Gastrocnemius medialis (tissue), 4 donors: ENCODE measurements around the gene RBM45. TPM values are rescaled to one million over a fixed set of nuclear protein-coding genes. Genes with fewer than 3 reads are reported as not detected.
A peak's percentile ranks its signal among the peaks of the same experiment; 100 is the strongest.

Experiments
- ATAC-seq, 2 donors: fragments of 150-250 bp; one replicate each; pipeline ENCODE4 v1.9.1; 2016
- DNase-seq, 2 donors: peaks; one replicate each; pipeline ENCODE4 v3.0.0-alpha.2; 2019
- H3K27ac ChIP-seq, 4 donors: fragments of 200-600 bp; sonication (generic); 1 replicate in 1 of 4; 2 replicates in 3 of 4; pipeline ENCODE4 v1.5.1; 2016 to 2018; ENCODE audit warnings: mild to moderate bottlenecking in 2 of 4, moderate library complexity in 1 of 4
- H3K27me3 ChIP-seq, 3 donors: fragments of 200-600 bp; sonication (generic) in 2 of 3; 1 replicate in 1 of 3; 2 replicates in 2 of 3; pipeline versions ENCODE4 v1.5.1 to v1.6.0; 2016 to 2019; ENCODE audit warnings: mild to moderate bottlenecking in 1 of 3, moderate library complexity in 1 of 3
- H3K36me3 ChIP-seq, 2 donors: fragments of 200-600 bp; sonication (generic) in 1 of 2; one replicate each; pipeline ENCODE4 v1.5.1; 2017 to 2018
- H3K4me1 ChIP-seq, 2 donors: fragments of 200-600 bp; sonication (generic) in 1 of 2; one replicate each; pipeline ENCODE4 v1.5.1; 2016 to 2017; ENCODE audit warnings: mild to moderate bottlenecking in 2 of 2
- H3K4me3 ChIP-seq, 4 donors: fragments of 200-600 bp; sonication (generic) in 3 of 4; 1 replicate in 1 of 4; 2 replicates in 3 of 4; pipeline ENCODE4 v1.5.1; 2016 to 2019; ENCODE audit warnings: mild to moderate bottlenecking in 2 of 4
- H3K9me3 ChIP-seq, 3 donors: fragments of 200-600 bp; sonication (generic) in 2 of 3; 1 replicate in 1 of 3; 2 replicates in 2 of 3; pipeline ENCODE4 v1.5.1; 2016 to 2019
- CTCF ChIP-seq, 5 experiments: fragments of 450-650 bp in 3 of 5; fragments of 200-600 bp in 2 of 5; sonication (generic) in 2 of 5; IDR thresholded peaks in 4 of 5; conservative IDR thresholded peaks in 1 of 5; 1 replicate in 4 of 5; 2 replicates in 1 of 5; pipeline ENCODE4 v1.5.1; 2016 to 2019; ENCODE audit warnings: antibody characterized with exemption in 5 of 5, mild to moderate bottlenecking in 3 of 5, moderate library complexity in 3 of 5
- POLR2A ChIP-seq, 2 donors: fragments of 450-650 bp; IDR thresholded peaks; one replicate each; pipeline ENCODE4 v1.6.1; 2017; ENCODE audit warnings: antibody characterized with exemption in 2 of 2, mild to moderate bottlenecking in 2 of 2, moderate library complexity in 2 of 2
- in situ Hi-C, 4 donors: fragments of 200-750 bp; cut with MboI; loops; one replicate each; pipeline versions ENCODE4 v1.15.0 to v1.8.0; 2017; ENCODE audit warnings: low sequenced_read_pairs in 4 of 4
- intact Hi-C: fragments of 100-400 bp; cut with DNase I; formaldehyde crosslinking; loops from one replicate; pipeline ENCODE4 v1.15.1; 2023; ENCODE audit warnings: low total_unique reads
- total RNA-seq, 4 donors: library from RNA; depleted of rRNA; stranded (reverse); fragments of >200 nt; gene quantifications; one replicate each; pipeline versions ENCODE4 v1.1.0 to v1.2.3, GENCODE V29; 2016

Gene RBM45
- total RNA-seq, 4 donors from 2014 or later, result 2.0 to 8.1 (median 5.5) TPM

DNA sequence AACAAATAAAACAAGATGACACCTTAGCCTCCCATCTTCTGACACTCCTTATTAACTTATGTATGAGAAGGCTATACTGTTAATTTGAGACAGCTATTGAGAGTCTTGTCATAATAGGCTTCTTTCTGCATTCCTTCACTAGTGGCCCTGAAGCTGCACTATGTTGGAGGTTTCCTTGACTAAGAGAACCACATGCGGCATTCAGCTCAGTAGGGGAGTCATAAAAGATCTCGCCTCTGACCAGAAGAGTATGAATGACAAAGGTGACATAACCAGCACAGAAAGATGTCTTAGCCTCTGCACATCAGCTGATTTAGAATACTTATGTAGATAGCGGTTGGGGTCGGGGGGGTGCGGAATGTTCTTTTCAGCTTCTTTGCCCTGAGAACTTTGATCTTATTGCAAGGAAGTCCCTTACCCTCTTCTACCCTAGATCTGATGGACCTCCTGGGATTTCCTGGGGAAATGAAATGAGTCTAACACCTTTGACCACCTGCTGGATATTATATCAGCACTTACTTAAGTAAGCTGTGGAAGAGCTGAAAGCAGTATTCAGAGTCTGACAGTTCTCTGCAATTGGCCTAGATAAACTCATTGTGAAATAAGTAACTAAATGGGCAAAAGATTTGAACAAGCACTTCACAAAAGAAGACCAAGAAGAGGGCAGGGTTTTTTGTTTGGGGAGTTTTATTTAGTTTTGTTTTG, 24.2 kb downstream of the RBM45 start:
- intact Hi-C loops (no loop called here), in situ Hi-C loops (loop anchor here (10.0 to 25.0 kb wide), 4 partner anchors 138 to 258 kb away; no protein-coding TSS in a partner anchor)
- Histone ChIP-seq H3K4me3 (no peak overlapping the region), H3K27ac (no peak overlapping the region), H3K36me3 (no peaks in the 10 kb centered on the region), H3K9me3 (no peaks in the 10 kb centered on the region), H3K4me1 (peaks cover 4% of the 10 kb centered on the region in 2 donors), H3K27me3 (no peaks in the 10 kb centered on the region)
- ATAC-seq (no peak), DNase-seq (no peak)
- TF ChIP-seq CTCF (IDR thresholded peaks at IDR 0.05 in 4 of 5, conservative IDR thresholded peaks at IDR 0.05 in 1 of 5) (no peak), POLR2A (IDR thresholded peaks at IDR 0.05) (no peak)

DNA sequence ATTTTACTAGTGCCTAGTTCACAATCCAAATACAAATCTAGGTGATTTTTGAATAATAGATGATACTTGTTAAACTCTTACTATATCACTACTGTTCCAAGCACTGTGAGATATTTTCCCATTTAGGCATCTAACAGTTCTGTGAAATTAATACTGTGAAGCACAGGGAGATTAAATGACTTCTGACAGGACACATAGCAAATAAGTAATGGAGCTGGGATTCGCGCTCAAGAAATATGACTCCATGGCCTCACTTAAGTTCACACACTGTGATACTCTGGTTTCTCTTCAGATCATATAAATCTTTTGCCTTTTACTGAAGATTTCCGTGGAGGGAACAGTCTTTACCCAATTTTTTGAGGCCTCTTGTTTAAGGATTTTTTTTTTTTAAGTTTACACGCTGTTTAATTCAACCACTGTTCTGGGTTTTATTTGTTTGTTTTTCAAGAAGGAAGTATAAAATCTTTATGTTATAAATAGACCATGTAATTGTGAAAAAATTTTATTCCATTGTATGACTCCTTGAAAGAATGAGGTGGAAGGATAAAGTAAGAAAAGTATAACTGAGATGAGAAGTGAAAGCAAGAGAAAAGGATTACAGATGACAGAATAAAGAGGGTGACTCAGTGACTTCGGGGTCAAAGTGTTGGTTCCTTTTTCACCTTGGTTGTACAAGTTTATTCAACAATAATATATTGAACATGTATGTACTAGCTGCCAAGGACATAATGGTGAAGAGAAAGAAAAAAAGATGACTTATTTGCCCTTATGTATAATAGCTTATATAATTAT, 30.2 kb downstream of the RBM45 start:
- no peaks in the 10 kb centered on the region for H3K36me3 ChIP-seq
- in situ Hi-C loops (loop anchor here in 1 of 4 donors (25.0 kb wide), 1 partner anchor 145 kb away; no protein-coding TSS in a partner anchor), intact Hi-C loops (no loop called here)
- DNase-seq (peak in 1 of 2 donors; percentile 27), ATAC-seq (peak; percentile 98 to 100)
- H3K4me3 ChIP-seq, result peak overlapping the region in 1 of 4 donors; percentile 9
- peaks cover 6 to 12% of the 10 kb centered on the region in 2 donors for H3K4me1 ChIP-seq
- no peaks in the 10 kb centered on the region for H3K27me3 ChIP-seq
- no peak for TF ChIP-seq POLR2A (IDR thresholded peaks at IDR 0.05)
- peak overlapping the region in 3 of 4 donors; percentile 42 to 69 (median 57) for H3K27ac ChIP-seq
- no peaks in the 10 kb centered on the region for H3K9me3 ChIP-seq

GRCh38 chr2:178143481-178143880, 31.2 kb downstream of the RBM45 start:
- Histone ChIP-seq H3K9me3 (no peaks in the 10 kb centered on the region), H3K4me1 (peaks cover 6 to 12% of the 10 kb centered on the region in 2 donors), H3K4me3 (no peak overlapping the region), H3K27me3 (no peaks in the 10 kb centered on the region), H3K27ac (no peak overlapping the region), H3K36me3 (no peaks in the 10 kb centered on the region)
- no peak for TF ChIP-seq CTCF (IDR thresholded peaks at IDR 0.05 in 4 of 5, conservative IDR thresholded peaks at IDR 0.05 in 1 of 5)
- ATAC-seq, result no peak
- intact Hi-C loops, result no loop called here
- in situ Hi-C loops, result loop anchor here in 1 of 4 donors (25.0 kb wide), 1 partner anchor 144 kb away; no protein-coding TSS in a partner anchor
- no peak for DNase-seq

- Histone ChIP-seq H3K27me3 (no peaks in the 10 kb centered on the region), H3K36me3 (no peaks in the 10 kb centered on the region), H3K27ac (no peak overlapping the region), H3K9me3 (no peaks in the 10 kb centered on the region), H3K4me3 (no peak overlapping the region), H3K4me1 (peaks cover 3 to 8% of the 10 kb centered on the region in 2 donors)
- in situ Hi-C loops, result no loop called here
- intact Hi-C loops, result no loop called here
- no peak for DNase-seq
- no peak for TF ChIP-seq POLR2A (IDR thresholded peaks at IDR 0.05)
- TF ChIP-seq CTCF (IDR thresholded peaks at IDR 0.05 in 4 of 5, conservative IDR thresholded peaks at IDR 0.05 in 1 of 5), result no peak
- ATAC-seq, result peak; percentile 46 to 92
Observed at GRCh38 chr2:178152033-178152432, 39.8 kb downstream of the RBM45 start.

- intact Hi-C loops (no loop called here), in situ Hi-C loops (no loop called here)
- DNase-seq (no peak), ATAC-seq (no peak)
- Histone ChIP-seq H3K27ac (no peak overlapping the region), H3K27me3 (no peaks in the 10 kb centered on the region), H3K36me3 (no peaks in the 10 kb centered on the region), H3K4me1 (peaks cover 3 to 8% of the 10 kb centered on the region in 2 donors), H3K4me3 (no peak overlapping the region), H3K9me3 (no peaks in the 10 kb centered on the region)
- TF ChIP-seq CTCF (IDR thresholded peaks at IDR 0.05 in 4 of 5, conservative IDR thresholded peaks at IDR 0.05 in 1 of 5) (no peak), POLR2A (IDR thresholded peaks at IDR 0.05) (no peak)
Observed at GRCh38 chr2:178152542-178152941, 40.3 kb downstream of the RBM45 start.
